ENCODE measurements around the gene KIF24.
"Not testable (repeated sequence)": the region's sequence is repeated elsewhere in the genome, so short reads cannot be mapped to it uniquely, and the experiment has no call there.

Gene KIF24

DNA sequence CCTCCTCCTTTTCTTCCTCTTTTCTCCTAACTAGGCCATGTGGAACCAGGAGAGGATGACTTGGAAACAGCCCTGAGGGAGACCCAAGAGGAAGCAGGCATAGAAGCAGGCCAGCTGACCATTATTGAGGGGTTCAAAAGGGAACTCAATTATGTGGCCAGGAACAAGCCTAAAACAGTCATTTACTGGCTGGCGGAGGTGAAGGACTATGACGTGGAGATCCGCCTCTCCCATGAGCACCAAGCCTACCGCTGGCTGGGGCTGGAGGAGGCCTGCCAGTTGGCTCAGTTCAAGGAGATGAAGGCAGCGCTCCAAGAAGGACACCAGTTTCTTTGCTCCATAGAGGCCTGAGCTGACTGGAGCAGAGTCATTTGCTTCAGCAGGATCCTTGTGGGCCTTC is 14.0 kb upstream of the KIF24 start:
- H3K27ac ChIP-seq = no peak overlapping the region
- TF ChIP-seq CTCF (conservative IDR thresholded peaks at IDR 0.05; ENCODE audit: low read depth) = no peak
- ChIA-PET POLR2A (ENCODE audit: low non-redundant PET) (no interaction called here), CTCF (interaction anchor here (0.6 to 0.7 kb wide), 2 partner anchors 10 to 261 kb away, joined by 3 read pairs; no protein-coding TSS in a partner anchor)
- DNase-seq (ENCODE audit: low spot score) = no peak

DNA sequence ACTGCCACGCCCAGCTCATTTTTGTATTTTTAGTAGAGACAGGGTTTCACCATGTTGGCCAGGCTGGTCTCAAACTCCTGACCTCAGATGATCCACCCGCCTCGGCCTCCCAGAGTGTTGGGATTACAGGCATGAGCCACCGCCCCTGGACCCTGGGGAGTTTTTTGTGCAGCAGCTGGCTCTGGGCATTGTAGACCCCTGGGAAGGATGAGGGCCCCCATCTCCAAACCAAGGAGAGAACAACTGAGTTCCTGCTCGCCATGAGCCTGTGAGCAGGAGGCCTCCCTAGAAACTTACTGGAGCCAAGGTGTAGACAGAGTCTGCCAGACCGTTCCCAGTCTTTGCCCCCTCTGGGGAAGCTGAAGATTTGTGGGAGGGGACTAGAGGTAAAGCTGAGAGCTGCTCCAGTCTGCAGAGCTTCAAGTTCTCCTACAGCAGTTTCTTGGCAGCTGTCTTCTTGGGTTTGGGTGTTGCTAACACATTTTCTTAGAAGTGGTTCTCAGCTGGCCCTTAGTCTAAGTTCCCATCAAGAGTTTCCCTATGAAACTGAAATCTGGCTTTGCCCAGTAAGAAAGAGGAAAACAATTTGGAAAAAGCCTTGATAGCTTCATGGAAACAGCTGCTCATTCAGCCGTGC is 12.7 kb upstream of the KIF24 start:
- TF ChIP-seq CTCF (conservative IDR thresholded peaks at IDR 0.05; ENCODE audit: low read depth) = no peak
- peak overlapping the region; percentile 7; the same call in 1 of the 2 replicates for H3K27ac ChIP-seq
- POLR2A ChIA-PET (ENCODE audit: low non-redundant PET) = interaction anchor here (0.7 kb wide), 1 partner anchor 154 kb away, joined by 3 read pairs; no protein-coding TSS in a partner anchor
- CTCF ChIA-PET = no interaction called here
- DNase-seq (ENCODE audit: low spot score) = no peak

GRCh38 chr9:34338665-34339385 is 9.8 kb upstream of the KIF24 start:
- ChIA-PET CTCF (interaction anchor here (0.7 to 1.1 kb wide), 2 partner anchors 232 to 252 kb away, joined by 4 to 5 read pairs; no protein-coding TSS in a partner anchor), POLR2A (ENCODE audit: low non-redundant PET) (no interaction called here)
- TF ChIP-seq CTCF (conservative IDR thresholded peaks at IDR 0.05; ENCODE audit: low read depth) = no peak
- H3K27ac ChIP-seq = no peak overlapping the region
- DNase-seq (ENCODE audit: low spot score) = no peak

DNA sequence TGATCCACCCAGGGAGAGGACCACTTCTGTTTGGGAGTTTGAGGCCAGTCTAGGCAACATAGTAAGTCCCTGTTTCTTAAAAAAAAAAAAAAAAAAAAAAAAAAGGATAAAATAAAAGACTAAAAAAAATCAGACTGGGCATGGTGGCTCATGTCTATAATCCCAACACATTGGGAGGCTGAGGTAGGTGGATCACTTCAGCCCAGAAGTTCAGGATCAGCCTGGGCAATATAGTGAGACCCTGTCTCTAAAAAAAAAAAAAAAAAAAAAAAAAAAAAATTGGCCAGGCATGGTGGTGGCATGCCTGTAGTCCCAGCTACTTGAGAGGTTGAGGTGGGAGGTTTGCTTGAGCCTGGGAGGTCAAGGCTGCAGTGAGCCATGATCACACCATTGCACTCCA is 9.0 kb upstream of the KIF24 start:
- CTCF ChIA-PET = interaction anchor here (0.6 kb wide), 1 partner anchor 400 kb away, joined by 4 read pairs; no protein-coding TSS in a partner anchor
- H3K27ac ChIP-seq; POLR2A ChIA-PET (ENCODE audit: low non-redundant PET); DNase-seq (ENCODE audit: low spot score): not testable (repeated sequence)

DNA sequence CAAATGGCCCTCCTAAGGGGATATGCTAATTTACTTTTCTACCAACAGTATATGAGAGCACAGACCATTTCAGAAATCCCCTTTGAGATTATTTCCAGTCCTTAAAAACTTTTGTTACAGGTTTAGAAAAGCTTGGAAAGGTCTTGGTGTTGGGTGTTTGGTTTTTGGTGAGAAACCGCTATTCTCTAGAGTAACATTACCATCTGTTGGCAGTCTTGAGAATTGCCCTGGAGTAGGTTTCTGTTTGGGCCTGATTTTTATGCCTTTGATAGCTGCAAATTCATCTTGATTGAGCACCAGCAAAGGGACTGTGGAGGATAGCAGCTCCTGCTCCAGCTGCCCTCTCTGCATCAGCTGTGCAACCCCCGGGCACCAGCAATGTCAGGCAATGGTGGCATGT is 8.3 kb upstream of the KIF24 start:
- H3K27ac ChIP-seq = no peak overlapping the region
- CTCF ChIA-PET = no interaction called here
- no peak for TF ChIP-seq CTCF (conservative IDR thresholded peaks at IDR 0.05; ENCODE audit: low read depth)
- no peak for DNase-seq (ENCODE audit: low spot score)
- POLR2A ChIA-PET (ENCODE audit: low non-redundant PET) = no interaction called here

DNA sequence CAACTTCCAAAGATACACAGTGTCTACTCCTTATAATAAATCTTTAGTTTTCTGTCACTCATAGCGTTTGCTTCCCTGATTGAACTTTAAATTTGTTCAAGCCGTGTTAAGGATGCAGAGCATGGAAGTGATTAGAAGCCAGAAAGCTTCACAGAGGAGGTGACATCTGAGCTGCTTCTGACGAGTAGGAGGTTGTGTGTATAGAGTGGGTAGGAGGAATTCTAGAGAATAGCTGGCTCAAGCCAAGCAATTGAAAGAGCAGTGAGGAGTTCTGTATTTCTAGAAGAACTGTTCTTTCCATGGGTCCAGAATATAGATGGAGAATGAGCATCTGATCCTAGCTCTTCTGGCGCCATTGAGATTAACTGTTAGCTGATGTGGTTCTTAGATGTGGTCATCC is 6.3 kb upstream of the KIF24 start:
- no peak for TF ChIP-seq CTCF (conservative IDR thresholded peaks at IDR 0.05; ENCODE audit: low read depth)
- ChIA-PET POLR2A (ENCODE audit: low non-redundant PET) (no interaction called here), CTCF (interaction anchor here (6.1 kb wide), 1 partner anchor 43 kb away, joined by 54 read pairs; the partner anchor contains the start of gene MYORG)
- no peak for DNase-seq (ENCODE audit: low spot score)
- H3K27ac ChIP-seq = no peak overlapping the region

GRCh38 chr9:34334916-34335315 is 5.8 kb upstream of the KIF24 start:
- POLR2A ChIA-PET (ENCODE audit: low non-redundant PET) = no interaction called here
- CTCF ChIA-PET = interaction anchor here (6.1 kb wide), 1 partner anchor 44 kb away, joined by 54 read pairs; the partner anchor contains the start of gene MYORG
- no peak for DNase-seq (ENCODE audit: low spot score)
- TF ChIP-seq CTCF (conservative IDR thresholded peaks at IDR 0.05; ENCODE audit: low read depth) = no peak
- H3K27ac ChIP-seq = no peak overlapping the region

Data from RWPE1 (cell line).